ENCODE measurements around the gene ACOXL.

Gene ACOXL

GRCh38 chr2:111106706-111107105, 374.3 kb downstream of the ACOXL start:
- TF ChIP-seq, protein P1, sequence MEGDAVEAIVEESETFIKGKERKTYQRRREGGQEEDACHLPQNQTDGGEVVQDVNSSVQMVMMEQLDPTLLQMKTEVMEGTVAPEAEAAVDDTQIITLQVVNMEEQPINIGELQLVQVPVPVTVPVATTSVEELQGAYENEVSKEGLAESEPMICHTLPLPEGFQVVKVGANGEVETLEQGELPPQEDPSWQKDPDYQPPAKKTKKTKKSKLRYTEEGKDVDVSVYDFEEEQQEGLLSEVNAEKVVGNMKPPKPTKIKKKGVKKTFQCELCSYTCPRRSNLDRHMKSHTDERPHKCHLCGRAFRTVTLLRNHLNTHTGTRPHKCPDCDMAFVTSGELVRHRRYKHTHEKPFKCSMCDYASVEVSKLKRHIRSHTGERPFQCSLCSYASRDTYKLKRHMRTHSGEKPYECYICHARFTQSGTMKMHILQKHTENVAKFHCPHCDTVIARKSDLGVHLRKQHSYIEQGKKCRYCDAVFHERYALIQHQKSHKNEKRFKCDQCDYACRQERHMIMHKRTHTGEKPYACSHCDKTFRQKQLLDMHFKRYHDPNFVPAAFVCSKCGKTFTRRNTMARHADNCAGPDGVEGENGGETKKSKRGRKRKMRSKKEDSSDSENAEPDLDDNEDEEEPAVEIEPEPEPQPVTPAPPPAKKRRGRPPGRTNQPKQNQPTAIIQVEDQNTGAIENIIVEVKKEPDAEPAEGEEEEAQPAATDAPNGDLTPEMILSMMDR (IDR thresholded peaks at IDR 0.05; ENCODE audit: low read depth, low read length): no peak
- no peak overlapping the region for H3K4me3 ChIP-seq (ENCODE audit: low read depth, low read length)

DNA sequence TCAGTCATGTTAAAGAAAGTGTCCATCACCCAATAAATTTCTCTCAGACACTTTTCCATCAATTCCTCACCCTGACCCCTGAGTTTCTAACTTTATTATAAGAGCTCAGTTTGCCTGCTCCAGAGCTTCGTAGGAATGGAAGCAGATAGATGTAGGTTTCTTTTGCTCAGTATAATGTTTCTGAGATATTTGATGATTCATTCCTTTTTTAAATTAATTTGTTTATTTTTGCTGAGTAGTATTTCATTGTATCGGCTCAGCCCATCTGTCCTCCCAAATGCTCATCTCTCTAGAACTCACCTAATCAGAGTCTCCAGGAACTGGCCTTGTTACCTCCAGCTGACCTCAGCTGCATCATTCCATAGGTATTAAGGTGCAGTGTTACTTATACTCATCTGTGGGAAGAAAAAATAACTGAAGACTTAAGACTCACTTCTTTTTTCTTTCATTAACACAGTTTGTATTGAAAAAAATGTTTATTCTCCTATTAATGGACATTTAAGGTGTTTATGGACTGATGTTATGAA, 376.4 kb downstream of the ACOXL start:
- H3K4me3 ChIP-seq (ENCODE audit: low read depth, low read length): no peak overlapping the region
- TF ChIP-seq, protein P1 (IDR thresholded peaks at IDR 0.05; ENCODE audit: low read depth, low read length): no peak

- TF ChIP-seq, protein P1 (IDR thresholded peaks at IDR 0.05; ENCODE audit: low read depth, low read length): no peak
- H3K4me3 ChIP-seq (ENCODE audit: low read depth, low read length): no peak overlapping the region
These were observed 378.9 kb downstream of the ACOXL start for GRCh38 chr2:111111101-111111755.

DNA sequence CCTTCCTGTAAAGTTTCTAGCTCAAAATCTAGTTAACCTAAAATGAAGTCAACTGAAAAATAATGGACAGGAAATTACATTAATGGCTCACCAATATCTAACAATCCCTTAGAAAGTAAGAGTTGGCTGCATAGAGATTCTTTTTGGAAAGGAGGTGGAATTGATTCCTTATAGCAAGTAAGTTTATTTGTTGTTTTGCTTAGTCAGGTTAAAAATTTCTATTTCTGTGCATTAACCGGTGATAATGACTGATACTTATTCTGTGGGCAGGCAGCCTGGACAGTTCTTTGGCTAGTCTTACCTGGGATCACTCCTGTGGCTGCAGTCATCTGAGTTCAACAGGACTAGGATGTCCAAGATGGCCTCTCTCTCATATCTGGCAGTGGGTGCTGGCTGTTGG, 381.5 kb downstream of the ACOXL start:
- TF ChIP-seq, protein P1 (IDR thresholded peaks at IDR 0.05; ENCODE audit: low read depth, low read length): no peak
- H3K4me3 ChIP-seq (ENCODE audit: low read depth, low read length): no peak overlapping the region

DNA sequence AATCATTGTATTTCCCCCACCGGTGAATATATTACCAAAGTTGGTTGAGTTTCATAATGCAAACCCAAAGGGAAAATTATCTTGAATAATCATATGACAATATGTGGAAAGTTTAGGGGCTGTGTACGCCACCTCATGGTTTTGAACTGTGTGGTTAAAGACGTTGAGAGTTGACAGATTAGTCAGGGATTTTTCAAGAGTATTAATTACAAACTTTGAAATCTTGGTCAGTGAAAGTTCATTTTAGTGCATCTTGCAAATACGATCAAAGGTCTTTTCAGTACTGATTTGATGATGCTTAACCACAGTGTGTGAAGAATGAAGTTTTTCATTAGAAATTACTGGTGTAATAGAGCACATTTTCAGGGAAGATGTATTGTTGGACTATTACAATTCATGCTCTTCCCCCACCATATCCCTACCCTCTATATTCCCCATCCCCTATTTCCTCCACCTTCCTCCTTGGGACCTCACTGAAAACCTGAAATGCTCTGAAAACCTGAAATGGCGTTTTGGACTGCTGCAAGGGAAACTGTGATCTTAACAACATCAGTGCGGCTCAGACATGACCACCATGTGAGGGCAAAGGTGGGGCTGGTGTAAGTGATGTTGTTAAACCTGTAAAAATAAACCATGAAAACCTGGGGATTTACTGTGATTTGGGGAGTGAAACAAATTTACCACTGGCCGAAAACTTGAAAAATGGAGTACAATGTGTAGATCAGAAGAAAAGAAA, 383.8 kb downstream of the ACOXL start:
- H3K4me3 ChIP-seq (ENCODE audit: low read depth, low read length): no peak overlapping the region
- TF ChIP-seq, protein P1 (IDR thresholded peaks at IDR 0.05; ENCODE audit: low read depth, low read length): no peak

GRCh38 chr2:111116843-111117597, 384.6 kb downstream of the ACOXL start:
- H3K4me3 ChIP-seq (ENCODE audit: low read depth, low read length): peak overlapping the region; percentile 56
- TF ChIP-seq, protein P1 (IDR thresholded peaks at IDR 0.05; ENCODE audit: low read depth, low read length): peak; percentile 94

Data from WI38 (cell line).